Measurements from ENCODE around the gene FAM162A. TPM values are rescaled to one million over a fixed set of nuclear protein-coding genes. Genes with fewer than 3 reads are reported as not detected.

FAM162A gene
- total and polyA plus RNA-seq, 4 donors: 16.6 to 160 (median 29.6) TPM

DNA sequence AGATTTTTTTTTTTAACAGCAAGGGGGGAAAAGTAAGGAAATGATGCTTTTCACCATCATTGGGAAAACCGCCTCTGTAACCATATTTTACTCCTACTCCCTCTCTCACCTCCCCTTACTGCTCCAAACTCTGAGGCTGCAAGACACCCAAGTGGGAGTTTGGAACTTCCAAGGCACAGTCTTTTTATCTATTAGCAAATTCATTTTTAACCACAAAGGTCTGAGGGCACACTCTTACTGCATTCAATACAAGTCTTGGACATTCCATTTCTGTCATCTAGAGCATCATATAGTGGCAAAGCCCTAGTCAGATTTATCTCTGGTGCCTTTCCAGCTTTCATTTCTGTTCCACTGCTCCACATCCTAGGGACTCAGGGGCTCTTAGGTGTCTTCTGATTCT lies 13.2 kb downstream of the FAM162A start:
- no peaks in the 10 kb centered on the region for H3K27me3 ChIP-seq (ENCODE audit: control insufficient read depth in 4 of 4, insufficient read depth in 4 of 4, low read length in 3 of 4)
- no peaks in the 10 kb centered on the region for H3K9me3 ChIP-seq (ENCODE audit: control insufficient read depth in 4 of 4, low read length in 3 of 4)
- no peak overlapping the region for H3K9ac ChIP-seq (ENCODE audit: low read depth in 1 of 2, low read length in 2 of 2)
- H3K4me3 ChIP-seq (ENCODE audit: low read depth in 1 of 3, low read length in 3 of 3): no peak overlapping the region
- no peaks in the 10 kb centered on the region for H3K36me3 ChIP-seq (ENCODE audit: control insufficient read depth in 4 of 4, insufficient read depth in 3 of 4, low read depth in 1 of 4, low read length in 3 of 4)
- H3K4me1 ChIP-seq (ENCODE audit: control insufficient read depth in 4 of 4, insufficient read depth in 4 of 4, low read length in 3 of 4): peaks cover 3 to 20% (median 17%) of the 10 kb centered on the region in 4 donors
- TF ChIP-seq HNF4A (conservative IDR thresholded peaks at IDR 0.05) (no peak), HNF4G (IDR thresholded peaks at IDR 0.05) (no peak), RXRA (IDR thresholded peaks at IDR 0.05) (no peak), YY1 (IDR thresholded peaks at IDR 0.05) (no peak), EGR1 (IDR thresholded peaks at IDR 0.05; ENCODE audit: low read depth in 2 of 2) (no peak), FOXA2 (IDR thresholded peaks at IDR 0.05) (no peak), JUND (IDR thresholded peaks at IDR 0.05) (no peak), RAD21 (IDR thresholded peaks at IDR 0.05) (no peak), TAF1 (conservative IDR thresholded peaks at IDR 0.05) (no peak), SP1 (IDR thresholded peaks at IDR 0.05) (no peak), NR2F2 (IDR thresholded peaks at IDR 0.05) (no peak), FOXA1 (IDR thresholded peaks at IDR 0.05) (no peak), GABPA (IDR thresholded peaks at IDR 0.05 in 1 of 2, conservative IDR thresholded peaks at IDR 0.05 in 1 of 2) (no peak)
- TF ChIP-seq, protein P1, sequence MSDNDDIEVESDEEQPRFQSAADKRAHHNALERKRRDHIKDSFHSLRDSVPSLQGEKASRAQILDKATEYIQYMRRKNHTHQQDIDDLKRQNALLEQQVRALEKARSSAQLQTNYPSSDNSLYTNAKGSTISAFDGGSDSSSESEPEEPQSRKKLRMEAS (IDR thresholded peaks at IDR 0.05): no peak
- TF ChIP-seq, protein P2, sequence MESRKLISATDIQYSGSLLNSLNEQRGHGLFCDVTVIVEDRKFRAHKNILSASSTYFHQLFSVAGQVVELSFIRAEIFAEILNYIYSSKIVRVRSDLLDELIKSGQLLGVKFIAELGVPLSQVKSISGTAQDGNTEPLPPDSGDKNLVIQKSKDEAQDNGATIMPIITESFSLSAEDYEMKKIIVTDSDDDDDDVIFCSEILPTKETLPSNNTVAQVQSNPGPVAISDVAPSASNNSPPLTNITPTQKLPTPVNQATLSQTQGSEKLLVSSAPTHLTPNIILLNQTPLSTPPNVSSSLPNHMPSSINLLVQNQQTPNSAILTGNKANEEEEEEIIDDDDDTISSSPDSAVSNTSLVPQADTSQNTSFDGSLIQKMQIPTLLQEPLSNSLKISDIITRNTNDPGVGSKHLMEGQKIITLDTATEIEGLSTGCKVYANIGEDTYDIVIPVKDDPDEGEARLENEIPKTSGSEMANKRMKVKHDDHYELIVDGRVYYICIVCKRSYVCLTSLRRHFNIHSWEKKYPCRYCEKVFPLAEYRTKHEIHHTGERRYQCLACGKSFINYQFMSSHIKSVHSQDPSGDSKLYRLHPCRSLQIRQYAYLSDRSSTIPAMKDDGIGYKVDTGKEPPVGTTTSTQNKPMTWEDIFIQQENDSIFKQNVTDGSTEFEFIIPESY (IDR thresholded peaks at IDR 0.05): no peak
- TF ChIP-seq, protein P3, sequence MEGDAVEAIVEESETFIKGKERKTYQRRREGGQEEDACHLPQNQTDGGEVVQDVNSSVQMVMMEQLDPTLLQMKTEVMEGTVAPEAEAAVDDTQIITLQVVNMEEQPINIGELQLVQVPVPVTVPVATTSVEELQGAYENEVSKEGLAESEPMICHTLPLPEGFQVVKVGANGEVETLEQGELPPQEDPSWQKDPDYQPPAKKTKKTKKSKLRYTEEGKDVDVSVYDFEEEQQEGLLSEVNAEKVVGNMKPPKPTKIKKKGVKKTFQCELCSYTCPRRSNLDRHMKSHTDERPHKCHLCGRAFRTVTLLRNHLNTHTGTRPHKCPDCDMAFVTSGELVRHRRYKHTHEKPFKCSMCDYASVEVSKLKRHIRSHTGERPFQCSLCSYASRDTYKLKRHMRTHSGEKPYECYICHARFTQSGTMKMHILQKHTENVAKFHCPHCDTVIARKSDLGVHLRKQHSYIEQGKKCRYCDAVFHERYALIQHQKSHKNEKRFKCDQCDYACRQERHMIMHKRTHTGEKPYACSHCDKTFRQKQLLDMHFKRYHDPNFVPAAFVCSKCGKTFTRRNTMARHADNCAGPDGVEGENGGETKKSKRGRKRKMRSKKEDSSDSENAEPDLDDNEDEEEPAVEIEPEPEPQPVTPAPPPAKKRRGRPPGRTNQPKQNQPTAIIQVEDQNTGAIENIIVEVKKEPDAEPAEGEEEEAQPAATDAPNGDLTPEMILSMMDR (IDR thresholded peaks at IDR 0.05; ENCODE audit: low read depth, low read length, missing input control): no peak
- TF ChIP-seq, protein P4, sequence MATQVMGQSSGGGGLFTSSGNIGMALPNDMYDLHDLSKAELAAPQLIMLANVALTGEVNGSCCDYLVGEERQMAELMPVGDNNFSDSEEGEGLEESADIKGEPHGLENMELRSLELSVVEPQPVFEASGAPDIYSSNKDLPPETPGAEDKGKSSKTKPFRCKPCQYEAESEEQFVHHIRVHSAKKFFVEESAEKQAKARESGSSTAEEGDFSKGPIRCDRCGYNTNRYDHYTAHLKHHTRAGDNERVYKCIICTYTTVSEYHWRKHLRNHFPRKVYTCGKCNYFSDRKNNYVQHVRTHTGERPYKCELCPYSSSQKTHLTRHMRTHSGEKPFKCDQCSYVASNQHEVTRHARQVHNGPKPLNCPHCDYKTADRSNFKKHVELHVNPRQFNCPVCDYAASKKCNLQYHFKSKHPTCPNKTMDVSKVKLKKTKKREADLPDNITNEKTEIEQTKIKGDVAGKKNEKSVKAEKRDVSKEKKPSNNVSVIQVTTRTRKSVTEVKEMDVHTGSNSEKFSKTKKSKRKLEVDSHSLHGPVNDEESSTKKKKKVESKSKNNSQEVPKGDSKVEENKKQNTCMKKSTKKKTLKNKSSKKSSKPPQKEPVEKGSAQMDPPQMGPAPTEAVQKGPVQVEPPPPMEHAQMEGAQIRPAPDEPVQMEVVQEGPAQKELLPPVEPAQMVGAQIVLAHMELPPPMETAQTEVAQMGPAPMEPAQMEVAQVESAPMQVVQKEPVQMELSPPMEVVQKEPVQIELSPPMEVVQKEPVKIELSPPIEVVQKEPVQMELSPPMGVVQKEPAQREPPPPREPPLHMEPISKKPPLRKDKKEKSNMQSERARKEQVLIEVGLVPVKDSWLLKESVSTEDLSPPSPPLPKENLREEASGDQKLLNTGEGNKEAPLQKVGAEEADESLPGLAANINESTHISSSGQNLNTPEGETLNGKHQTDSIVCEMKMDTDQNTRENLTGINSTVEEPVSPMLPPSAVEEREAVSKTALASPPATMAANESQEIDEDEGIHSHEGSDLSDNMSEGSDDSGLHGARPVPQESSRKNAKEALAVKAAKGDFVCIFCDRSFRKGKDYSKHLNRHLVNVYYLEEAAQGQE (IDR thresholded peaks at IDR 0.05): no peak
- TF ChIP-seq, protein P5, sequence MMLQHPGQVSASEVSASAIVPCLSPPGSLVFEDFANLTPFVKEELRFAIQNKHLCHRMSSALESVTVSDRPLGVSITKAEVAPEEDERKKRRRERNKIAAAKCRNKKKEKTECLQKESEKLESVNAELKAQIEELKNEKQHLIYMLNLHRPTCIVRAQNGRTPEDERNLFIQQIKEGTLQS (IDR thresholded peaks at IDR 0.05): no peak
- no peak for DNase-seq (ENCODE audit: low spot score)
- WGBS: 95% methylated on average over 1 of the region's 1 CpG
- no peak overlapping the region for H3K27ac ChIP-seq (ENCODE audit: low read depth in 1 of 2, low read length in 2 of 2)

Data from liver (tissue), 9 donors.